GM13977 (cell line): ENCODE data around the gene ZDHHC20.
A peak's percentile ranks its signal among the peaks of the same experiment; 100 is the strongest.

ENCODE experiments used
- DNase-seq: peaks from one replicate; pipeline ENCODE4 v3.0.0; 2012; ENCODE audit warnings: low spot score
- in situ Hi-C: fragments of 300-500 bp; cut with MboI; formaldehyde crosslinking; loops from one replicate; pipeline ENCODE4 v1.12.0; 2022; ENCODE audit warnings: low sequenced_read_pairs, low pct_unique_long_range_greater_than_20kb, mixed read lengths, inconsistent platforms; ENCODE audit not compliant: unreplicated experiment
- TF ChIP-seq, protein P1 (sequence below): IDR thresholded peaks from 2 replicates; pipeline ENCODE4 v1.5.1; 2012; ENCODE audit warnings: mild to moderate bottlenecking, control low read depth; ENCODE audit not compliant: insufficient read depth; ENCODE audit errors: extremely low read depth, missing control alignments

The ZDHHC20 gene

GRCh38 chr13:21478881-21479808, 20.0 kb upstream of the ZDHHC20 start:
- in situ Hi-C loops: loop anchor here (10.0 to 25.0 kb wide), 3 partner anchors 184 to 542 kb away; no protein-coding TSS in a partner anchor
- peak; percentile 66 for DNase-seq
- TF ChIP-seq, protein P1, sequence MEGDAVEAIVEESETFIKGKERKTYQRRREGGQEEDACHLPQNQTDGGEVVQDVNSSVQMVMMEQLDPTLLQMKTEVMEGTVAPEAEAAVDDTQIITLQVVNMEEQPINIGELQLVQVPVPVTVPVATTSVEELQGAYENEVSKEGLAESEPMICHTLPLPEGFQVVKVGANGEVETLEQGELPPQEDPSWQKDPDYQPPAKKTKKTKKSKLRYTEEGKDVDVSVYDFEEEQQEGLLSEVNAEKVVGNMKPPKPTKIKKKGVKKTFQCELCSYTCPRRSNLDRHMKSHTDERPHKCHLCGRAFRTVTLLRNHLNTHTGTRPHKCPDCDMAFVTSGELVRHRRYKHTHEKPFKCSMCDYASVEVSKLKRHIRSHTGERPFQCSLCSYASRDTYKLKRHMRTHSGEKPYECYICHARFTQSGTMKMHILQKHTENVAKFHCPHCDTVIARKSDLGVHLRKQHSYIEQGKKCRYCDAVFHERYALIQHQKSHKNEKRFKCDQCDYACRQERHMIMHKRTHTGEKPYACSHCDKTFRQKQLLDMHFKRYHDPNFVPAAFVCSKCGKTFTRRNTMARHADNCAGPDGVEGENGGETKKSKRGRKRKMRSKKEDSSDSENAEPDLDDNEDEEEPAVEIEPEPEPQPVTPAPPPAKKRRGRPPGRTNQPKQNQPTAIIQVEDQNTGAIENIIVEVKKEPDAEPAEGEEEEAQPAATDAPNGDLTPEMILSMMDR: peak; percentile 57

DNA sequence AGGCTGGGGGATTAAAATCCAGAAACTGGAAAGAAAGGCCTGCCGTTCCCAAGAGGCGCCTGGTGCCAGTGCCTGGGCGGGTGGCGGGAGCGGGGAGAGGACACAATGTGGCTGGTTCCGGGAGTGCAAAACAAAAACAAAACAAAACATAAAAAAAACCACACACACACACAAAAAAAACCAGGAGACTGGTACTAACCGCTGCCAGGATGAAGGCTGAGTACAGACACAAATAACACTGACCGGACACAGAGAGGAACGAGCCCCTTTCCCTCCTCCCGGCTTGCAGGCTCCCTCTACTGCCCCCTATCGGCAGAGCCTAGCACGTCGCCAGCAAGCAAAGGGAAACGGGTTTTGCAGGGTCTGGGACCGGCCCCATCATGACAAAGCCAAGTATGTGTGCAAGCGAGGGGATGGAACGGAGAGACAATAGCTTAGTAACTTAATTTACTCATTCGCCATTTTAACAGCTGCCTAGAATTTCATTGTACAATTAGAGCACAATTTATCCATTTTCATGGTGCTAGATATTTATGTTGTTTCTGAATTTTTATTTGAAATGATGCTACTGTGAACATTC, 17.9 kb upstream of the ZDHHC20 start:
- TF ChIP-seq, protein P1: peak; percentile 90
- DNase-seq: peak; percentile 78
- in situ Hi-C loops: loop anchor here (10.0 to 25.0 kb wide), 3 partner anchors 182 to 540 kb away; no protein-coding TSS in a partner anchor

GRCh38 chr13:21475115-21475514, 16.0 kb upstream of the ZDHHC20 start:
- in situ Hi-C loops: loop anchor here (10.0 to 25.0 kb wide), 3 partner anchors 180 to 538 kb away; no protein-coding TSS in a partner anchor
- TF ChIP-seq, protein P1: no peak
- no peak for DNase-seq

DNA sequence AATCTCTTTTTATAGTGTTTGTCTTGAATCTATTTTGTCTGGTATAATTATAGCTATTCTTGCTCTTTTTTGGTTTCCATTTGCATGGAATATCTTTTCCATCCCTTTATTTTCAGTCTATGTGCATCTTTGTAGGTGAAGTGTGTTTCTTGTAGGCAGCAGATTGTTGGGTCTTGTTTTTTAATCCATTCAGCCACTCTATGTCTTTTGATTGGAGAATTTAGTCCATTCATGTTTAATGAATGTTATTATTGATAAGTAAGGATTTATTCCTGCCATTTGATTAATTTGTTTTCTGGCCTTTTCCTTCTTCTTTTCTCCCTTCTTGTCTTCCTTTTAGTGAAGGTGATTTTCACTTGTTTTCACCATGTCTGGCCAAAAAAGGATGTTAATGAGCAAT, 11.7 kb upstream of the ZDHHC20 start:
- in situ Hi-C loops: loop anchor here (10.0 kb wide), 1 partner anchor 176 kb away; no protein-coding TSS in a partner anchor
- no peak for DNase-seq
- TF ChIP-seq, protein P1: no peak

DNA sequence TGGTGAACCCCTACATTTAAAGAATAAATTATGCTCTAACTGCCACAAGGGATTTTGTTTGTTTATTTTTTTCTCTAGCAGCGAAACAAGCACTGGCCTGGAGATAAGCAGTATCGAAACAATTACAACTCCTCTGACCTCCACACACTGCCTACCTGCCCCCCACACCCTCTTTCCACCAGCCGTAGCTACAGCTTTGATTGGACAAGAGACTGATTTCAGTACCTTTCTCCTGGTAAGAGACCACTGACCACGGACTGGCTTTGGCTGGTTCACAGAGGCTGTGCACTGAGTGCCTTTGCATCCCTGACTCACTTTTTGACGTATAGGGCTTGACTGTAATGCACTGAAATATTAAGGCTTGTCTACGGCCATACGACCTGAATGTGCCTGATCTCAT, 7.4 kb upstream of the ZDHHC20 start:
- TF ChIP-seq, protein P1: no peak
- in situ Hi-C loops: no loop called here
- no peak for DNase-seq

DNA sequence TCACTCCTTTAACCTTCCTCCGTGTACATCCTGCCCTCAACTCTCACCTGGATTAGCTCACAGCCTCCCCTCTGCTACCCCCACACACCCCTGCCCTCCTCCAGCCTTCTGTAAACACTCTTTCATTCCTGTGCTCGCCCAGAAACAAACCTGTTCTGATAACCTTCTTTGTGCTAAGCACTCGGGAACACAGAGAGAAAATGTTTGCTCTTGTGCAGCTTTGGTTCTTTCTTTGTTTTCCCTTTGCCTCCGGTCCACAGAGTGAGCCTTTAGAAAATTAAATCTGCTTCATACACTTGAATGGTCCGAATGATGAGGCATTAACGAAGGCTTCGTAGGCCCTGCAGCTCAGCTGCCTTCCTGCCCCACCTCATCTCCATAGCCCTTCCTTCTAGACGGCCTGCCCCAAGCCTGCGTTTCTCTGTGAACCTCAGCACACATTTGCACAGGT, 6.6 kb upstream of the ZDHHC20 start:
- DNase-seq: no peak
- TF ChIP-seq, protein P1: no peak
- in situ Hi-C loops: no loop called here
